HG02973 (cell line): ENCODE data around the gene CDK10.
"Not testable (repeated sequence)": the region's sequence is repeated elsewhere in the genome, so short reads cannot be mapped to it uniquely, and the experiment has no call there.

ENCODE experiments used
- ATAC-seq: cut with Tn5 transposase; IDR thresholded peaks from one replicate; pipeline ENCODE4 v1.9.1; 2021; ENCODE audit warnings: moderate library complexity; ENCODE audit not compliant: unreplicated experiment

Gene CDK10

DNA sequence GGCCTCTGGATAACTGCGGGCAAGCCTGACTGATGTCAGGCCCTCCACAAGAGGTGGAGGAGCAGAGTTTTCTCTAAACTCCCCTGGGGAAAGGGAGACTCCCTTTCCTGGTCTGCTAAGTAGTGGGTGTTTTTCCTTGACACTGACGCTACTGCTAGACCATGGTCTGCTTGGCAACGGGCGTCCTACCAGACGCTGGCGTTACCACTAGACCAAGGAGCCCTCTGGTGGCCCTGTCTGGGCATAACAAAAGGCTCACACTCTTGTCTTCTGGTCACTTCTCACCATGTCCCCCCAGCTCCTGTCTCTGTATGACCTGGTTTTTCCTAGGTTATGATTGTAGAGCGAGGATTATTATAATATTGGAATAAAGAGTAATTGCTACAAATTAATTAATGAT, 19.5 kb upstream of the CDK10 start:
- not testable (repeated sequence) for ATAC-seq

- no peak for ATAC-seq
These were observed 18.9 kb upstream of the CDK10 start for GRCh38 chr16:89667633-89668032.

DNA sequence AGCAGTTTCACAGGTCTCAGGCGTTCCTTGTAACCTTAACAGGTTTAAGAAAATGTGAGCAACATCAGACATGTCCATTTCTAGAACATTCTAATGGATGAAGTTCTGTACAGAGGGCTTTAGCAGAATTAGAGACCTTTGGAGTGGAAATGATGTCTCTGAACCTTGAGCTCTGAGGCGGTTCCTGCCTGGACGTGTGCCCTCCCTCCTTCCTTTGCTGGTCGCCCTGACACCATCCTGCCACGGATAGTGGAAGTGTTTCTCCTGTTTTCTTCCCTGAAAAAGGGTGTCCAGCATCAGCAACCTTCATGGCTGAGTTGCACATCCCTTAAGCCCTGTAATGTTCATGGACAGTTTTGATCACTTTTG, 17.7 kb upstream of the CDK10 start:
- no peak for ATAC-seq

GRCh38 chr16:89669755-89670154, 16.7 kb upstream of the CDK10 start:
- ATAC-seq, result no peak

DNA sequence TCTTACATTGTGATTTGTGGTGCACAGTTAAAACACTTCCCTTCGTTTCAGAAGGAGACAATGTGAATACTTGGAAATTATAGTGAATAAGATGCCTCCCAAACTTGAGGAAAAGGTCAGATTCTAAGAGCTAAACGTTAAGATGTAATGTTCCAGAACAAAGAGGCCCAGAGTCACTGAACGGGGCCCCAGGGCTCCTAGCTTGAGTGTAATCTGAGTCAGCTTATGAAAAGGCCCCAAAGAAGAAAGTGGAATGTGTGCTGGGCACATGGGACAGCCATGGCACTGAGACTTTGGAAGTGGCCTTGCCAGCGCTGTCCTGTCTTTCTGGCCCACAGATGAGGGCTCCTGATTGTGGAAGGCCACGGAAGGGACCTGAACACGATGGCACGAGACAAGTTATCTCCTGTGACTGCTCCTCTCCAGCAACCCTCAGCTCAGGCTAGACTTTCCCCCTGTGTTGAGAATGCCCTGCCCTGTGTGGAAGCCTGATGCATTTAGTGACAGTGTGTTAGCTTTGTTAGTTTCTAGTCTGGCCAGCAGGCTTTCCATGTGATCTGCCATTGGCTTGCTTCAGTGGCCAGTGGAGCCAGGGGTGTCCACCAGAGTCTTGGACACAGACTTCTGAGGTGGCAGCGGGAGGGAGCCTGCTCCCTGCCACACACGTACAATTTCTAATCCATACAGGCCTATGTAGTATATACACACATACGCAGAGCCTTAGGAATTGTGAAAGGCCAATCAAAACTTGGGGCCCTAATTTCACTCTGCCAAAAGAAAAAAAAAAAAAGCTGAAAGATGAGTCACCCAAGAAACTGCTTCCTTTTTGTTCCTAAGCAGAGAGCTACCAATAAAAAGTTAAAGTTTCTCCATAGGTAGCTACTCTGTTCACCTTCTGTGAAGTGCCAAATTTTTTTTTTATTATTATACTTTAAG, 15.7 kb upstream of the CDK10 start:
- no peak for ATAC-seq

GRCh38 chr16:89671565-89671964, 14.9 kb upstream of the CDK10 start:
- ATAC-seq, result not testable (repeated sequence)

GRCh38 chr16:89672177-89672941, 14.1 kb upstream of the CDK10 start:
- no peak for ATAC-seq

DNA sequence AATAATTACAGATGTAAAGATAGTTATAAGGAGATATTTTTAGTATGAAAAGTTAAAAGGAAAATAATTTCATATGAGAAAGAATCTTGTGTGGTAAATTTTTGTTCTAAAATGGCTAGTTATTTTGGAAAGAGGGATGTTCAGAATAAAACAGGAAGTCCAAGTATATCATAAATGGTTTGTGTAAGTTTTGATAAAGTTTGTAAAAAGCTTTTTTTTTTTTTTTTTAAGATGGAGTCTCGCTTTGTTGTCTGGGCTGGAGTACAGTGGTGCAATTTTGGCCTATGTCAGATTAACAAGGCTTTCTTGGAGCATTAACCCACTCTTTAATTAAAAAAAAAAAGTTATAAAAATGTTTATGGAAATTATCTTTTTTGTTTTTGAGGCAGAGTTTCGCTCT, 8.2 kb upstream of the CDK10 start:
- ATAC-seq, result no peak

DNA sequence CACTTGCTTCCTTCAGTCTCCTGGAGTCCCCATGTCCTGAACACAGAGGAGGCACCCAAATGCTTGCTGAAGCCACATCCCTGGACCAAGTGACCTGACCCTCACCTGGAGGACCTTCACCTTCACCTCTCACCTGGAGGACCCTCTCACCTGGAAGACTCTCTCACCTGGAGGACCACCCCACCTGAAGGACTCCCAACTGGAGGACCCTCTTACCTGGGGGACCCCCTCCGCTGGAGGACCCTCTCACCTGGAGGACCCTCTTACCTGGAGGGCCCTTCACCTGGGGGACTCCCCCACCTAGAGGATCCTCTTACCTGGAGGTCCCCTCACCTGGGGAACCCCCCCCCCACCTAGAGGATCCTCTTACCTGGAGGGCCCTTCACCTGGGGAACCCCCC, 573 bp upstream of the CDK10 start:
- ATAC-seq, result no peak

DNA sequence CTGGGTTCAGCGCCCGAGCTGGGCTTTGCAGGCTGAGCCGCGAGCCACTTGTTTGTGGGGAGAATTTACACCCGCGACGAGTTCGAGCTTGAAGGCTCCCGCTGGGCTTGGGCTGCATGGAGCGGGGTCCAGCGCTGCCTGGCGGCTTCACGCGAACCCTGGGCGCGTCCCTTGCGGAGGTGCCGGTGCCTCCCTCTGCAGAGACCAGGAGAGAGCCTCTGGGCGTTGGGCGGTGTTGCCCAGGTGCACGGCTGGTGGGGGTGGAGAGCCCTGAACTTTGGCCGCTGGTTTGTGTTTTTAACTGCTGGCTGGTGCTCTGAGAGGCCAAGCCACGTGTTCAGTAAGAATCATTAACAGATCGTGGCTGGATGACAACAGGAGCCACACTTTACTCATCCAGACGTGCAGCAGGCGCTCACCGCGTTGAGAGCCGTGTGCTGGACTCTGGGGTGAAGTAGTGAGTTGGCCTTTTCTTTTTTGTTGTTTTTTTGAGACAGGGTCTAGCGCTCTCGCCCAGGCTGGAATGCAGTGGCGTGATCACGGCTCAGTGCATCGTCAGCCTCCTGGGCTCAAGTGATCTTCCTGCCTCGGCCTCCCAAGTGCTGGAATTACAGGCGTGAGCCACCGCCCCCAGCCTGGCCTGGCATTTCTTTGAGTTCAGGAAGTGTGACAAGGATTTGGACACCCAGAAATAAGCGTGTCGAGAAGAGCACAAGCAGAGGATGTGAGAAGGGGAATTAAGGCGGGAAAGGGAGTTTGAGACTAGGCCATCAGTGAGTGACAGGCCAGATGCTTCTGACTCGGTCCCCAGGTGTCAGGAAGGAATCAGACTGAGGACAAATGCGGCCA, 827 bp downstream of the CDK10 start:
- ATAC-seq, result peak; percentile 34

GRCh38 chr16:89688395-89688794, 1.9 kb downstream of the CDK10 start:
- no peak for ATAC-seq

DNA sequence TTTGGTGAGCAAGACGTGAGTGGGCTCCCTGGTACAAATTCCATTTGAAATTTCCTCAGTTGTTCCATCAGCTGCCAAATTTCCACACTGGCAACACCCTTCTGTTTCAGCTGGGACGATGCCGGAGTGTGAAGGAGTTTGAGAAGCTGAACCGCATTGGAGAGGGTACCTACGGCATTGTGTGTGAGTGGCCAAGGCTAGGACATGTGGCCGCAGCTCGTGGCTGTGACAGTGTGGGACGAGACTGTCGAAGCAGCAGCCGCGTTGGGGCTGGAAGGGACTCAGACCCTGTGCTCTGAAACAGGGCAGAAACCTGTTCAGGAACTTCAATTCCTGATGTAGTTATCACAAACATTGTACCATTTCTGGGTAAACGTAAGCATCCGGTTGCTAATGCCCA, 2.7 kb downstream of the CDK10 start:
- no peak for ATAC-seq

DNA sequence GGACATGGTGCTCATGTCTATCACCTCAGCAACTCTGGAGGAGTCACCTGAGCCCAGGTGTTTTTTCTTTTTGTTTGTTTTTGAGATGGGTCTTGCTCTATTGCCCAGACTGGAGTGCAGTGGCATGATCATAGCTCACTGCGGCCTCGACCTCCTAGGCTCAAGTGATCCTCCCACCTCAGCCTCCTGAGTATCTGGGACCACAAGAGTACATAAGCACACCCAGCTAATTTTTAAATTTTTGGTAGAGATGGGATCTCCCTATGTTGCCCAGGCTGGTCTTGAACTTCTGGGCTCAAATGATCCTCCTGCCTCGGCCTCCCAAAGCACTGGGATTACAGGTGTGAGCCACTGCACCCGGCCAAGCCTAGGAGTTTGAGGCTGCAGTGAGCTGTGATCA, 3.1 kb downstream of the CDK10 start:
- not testable (repeated sequence) for ATAC-seq

- ATAC-seq, result no peak
These were observed 4.0 kb downstream of the CDK10 start for GRCh38 chr16:89690392-89690901.

GRCh38 chr16:89691231-89691985, 4.9 kb downstream of the CDK10 start:
- no peak for ATAC-seq

DNA sequence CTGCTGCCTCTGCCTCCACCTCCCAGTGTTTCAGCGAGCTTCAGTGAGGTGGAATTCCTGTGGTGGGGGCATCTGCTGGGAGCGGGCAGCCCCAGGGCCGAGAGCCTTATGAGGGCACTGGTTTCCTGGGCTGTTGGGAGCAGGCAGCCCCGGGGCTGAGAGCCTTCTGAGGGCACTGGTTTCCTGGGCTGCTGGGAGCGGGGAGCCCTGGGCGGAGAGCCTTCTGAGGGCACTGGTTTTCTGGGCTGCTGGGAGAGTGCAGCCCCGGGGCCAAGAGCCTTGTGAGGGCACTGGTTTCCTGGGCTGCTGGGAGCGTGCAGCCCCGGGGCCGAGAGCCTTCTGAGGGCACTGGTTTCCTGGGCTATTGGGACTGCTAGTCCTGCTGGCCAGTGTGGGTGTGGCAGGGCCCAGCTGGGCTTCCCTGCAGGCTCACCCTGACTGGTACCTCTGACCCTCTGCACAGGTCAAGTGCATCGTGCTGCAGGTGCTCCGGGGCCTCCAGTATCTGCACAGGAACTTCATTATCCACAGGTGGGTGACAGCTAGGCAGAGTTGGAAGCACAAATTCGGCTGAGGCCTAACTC, 5.6 kb downstream of the CDK10 start:
- no peak for ATAC-seq

DNA sequence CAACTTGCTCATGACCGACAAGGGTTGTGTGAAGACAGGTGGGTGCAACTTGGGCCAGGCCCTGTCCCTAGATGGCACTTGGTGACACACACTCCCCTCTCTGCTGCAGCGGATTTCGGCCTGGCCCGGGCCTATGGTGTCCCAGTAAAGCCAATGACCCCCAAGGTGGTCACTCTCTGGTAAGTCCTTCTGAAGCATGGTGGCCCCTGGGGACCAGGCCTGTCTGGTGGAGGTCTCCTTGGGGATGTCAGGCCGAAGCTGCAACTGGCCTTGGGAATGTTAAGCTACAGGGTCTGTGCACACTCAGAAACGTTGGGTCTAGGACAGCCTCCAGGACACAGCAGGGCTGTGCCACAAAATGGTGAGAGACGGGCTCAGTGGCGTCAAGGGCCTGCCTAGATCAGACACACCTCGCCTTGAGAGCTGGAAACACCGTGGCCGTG, 6.8 kb downstream of the CDK10 start:
- no peak for ATAC-seq

- ATAC-seq, result no peak
These were observed 7.7 kb downstream of the CDK10 start for GRCh38 chr16:89693931-89694783.

DNA sequence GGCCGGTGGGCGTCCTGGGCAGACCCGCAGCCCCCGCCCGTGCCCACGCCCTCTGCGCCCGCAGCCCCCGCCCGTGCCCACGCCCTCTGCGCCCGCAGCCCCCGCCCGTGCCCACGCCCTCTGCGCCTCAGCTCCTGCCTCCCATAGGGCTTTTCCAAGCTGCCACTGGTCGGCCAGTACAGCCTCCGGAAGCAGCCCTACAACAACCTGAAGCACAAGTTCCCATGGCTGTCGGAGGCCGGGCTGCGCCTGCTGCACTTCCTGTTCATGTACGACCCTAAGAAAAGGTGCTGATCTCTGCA, 8.2 kb downstream of the CDK10 start:
- ATAC-seq, result not testable (repeated sequence)
